HepG2 (cell line): ENCODE data around the gene MAGI1.
"Not testable (repeated sequence)": the region's sequence is repeated elsewhere in the genome, so short reads cannot be mapped to it uniquely, and the experiment has no call there.

Experiments
- ATF2 ChIP-seq: sonication (generic); formaldehyde crosslinking; IDR thresholded peaks from 2 replicates; pipeline ENCODE4 v1.4.0; 2020; ENCODE audit warnings: missing genetic modification reagents
- CTCF ChIP-seq: sonication (generic); formaldehyde crosslinking; IDR thresholded peaks from 2 replicates; pipeline ENCODE4 v1.5.0; 2020; ENCODE audit warnings: mild to moderate bottlenecking, missing genetic modification reagents, moderate library complexity
- EZH2 ChIP-seq: conservative IDR thresholded peaks from 2 replicates; pipeline ENCODE4 v1.6.1; 2012; ENCODE audit warnings: mild to moderate bottlenecking, low read depth, low read length, moderate library complexity
- HMG20B ChIP-seq: conservative IDR thresholded peaks from 2 replicates; pipeline ENCODE4 v1.6.1; 2016; ENCODE audit warnings: missing genetic modification reagents, missing compliant biosample characterization
- HOXA7 ChIP-seq: sonication (generic); formaldehyde crosslinking; IDR thresholded peaks from 2 replicates; pipeline ENCODE4 v1.8.1; 2022; ENCODE audit warnings: mild to moderate bottlenecking, missing genetic modification reagents, moderate library complexity
- HOXD1 ChIP-seq: sonication (generic); formaldehyde crosslinking; IDR thresholded peaks from 2 replicates; pipeline ENCODE4 v1.5.0; 2020; ENCODE audit warnings: missing genetic modification reagents
- KLF12 ChIP-seq: sonication (generic); formaldehyde crosslinking; IDR thresholded peaks from 2 replicates; pipeline ENCODE4 v1.4.0; 2020; ENCODE audit warnings: missing genetic modification reagents, borderline replicate concordance
- TCF12 ChIP-seq, 2 experiments: fragments of 450-650 bp in 1 of 2; sonication (generic) in 1 of 2; formaldehyde crosslinking in 1 of 2; IDR thresholded peaks; 2 replicates each; pipeline versions ENCODE4 v1.6.1 to v1.8.0; 2017 to 2022; ENCODE audit warnings: antibody characterized with exemption in 1 of 2, mild to moderate bottlenecking in 1 of 2, missing genetic modification reagents in 1 of 2, moderate library complexity in 1 of 2
- TFDP2 ChIP-seq: sonication (generic); formaldehyde crosslinking; IDR thresholded peaks from 2 replicates; pipeline ENCODE4 v1.4.0; 2020; ENCODE audit warnings: missing genetic modification reagents
- XRCC5 ChIP-seq: fragments of 200-400 bp; formaldehyde crosslinking; optimal IDR thresholded peaks from 2 replicates; pipeline ENCODE3; 2017; ENCODE audit warnings: mild to moderate bottlenecking, low read length
- ZBTB20 ChIP-seq: sonication (generic); formaldehyde crosslinking; IDR thresholded peaks from 2 replicates; pipeline ENCODE4 v1.8.1; 2023; ENCODE audit warnings: missing genetic modification reagents, low read depth, mild to moderate bottlenecking, borderline replicate concordance

- TF ChIP-seq EZH2; HOXA7 (CRISPR knock-in tag); CTCF (CRISPR knock-in tag); TCF12 (IDR thresholded peaks at IDR 0.05); TCF12 (CRISPR knock-in tag; IDR thresholded peaks at IDR 0.05); HOXD1 (CRISPR knock-in tag); KLF12 (CRISPR knock-in tag); ZBTB20 (CRISPR knock-in tag); HMG20B (CRISPR knock-in tag); XRCC5; TFDP2; ATF2 (CRISPR knock-in tag): not testable (repeated sequence)
Observed at GRCh38 chr3:65891477-65891876, 147.2 kb downstream of the MAGI1 start.
